Skeletal muscle satellite cell (primary cell): ENCODE measurements around the gene IZUMO2.
"Not testable (repeated sequence)": the region's sequence is repeated elsewhere in the genome, so short reads cannot be mapped to it uniquely, and the experiment has no call there.

Source experiments
- H3K27me3 ChIP-seq: 2 replicates; pipeline ENCODE4 v1.7.0; 2013; ENCODE audit warnings: low read length; ENCODE audit not compliant: control insufficient read depth, insufficient read depth
- H3K36me3 ChIP-seq: 2 replicates; pipeline ENCODE4 v1.7.0; 2013; ENCODE audit warnings: mild to moderate bottlenecking, control low read depth, low read length; ENCODE audit not compliant: insufficient read depth
- H3K4me1 ChIP-seq: 2 replicates; pipeline ENCODE4 v1.7.0; 2013; ENCODE audit warnings: low read length; ENCODE audit not compliant: control insufficient read depth, insufficient read depth
- H3K4me2 ChIP-seq: 2 replicates; pipeline ENCODE4 v1.7.0; 2013; ENCODE audit warnings: mild to moderate bottlenecking, low read length
- H3K4me3 ChIP-seq: 2 replicates; pipeline ENCODE4 v1.7.0; 2013; ENCODE audit warnings: low read length
- H3K9ac ChIP-seq: 2 replicates; pipeline ENCODE4 v1.7.0; 2013; ENCODE audit warnings: mild to moderate bottlenecking, low read depth, low read length, moderate library complexity
- H3K9me3 ChIP-seq: replicated peaks from 2 replicates; pipeline ENCODE4 v1.7.0; 2013; ENCODE audit warnings: mild to moderate bottlenecking, control low read depth, low read length

IZUMO2 gene

DNA sequence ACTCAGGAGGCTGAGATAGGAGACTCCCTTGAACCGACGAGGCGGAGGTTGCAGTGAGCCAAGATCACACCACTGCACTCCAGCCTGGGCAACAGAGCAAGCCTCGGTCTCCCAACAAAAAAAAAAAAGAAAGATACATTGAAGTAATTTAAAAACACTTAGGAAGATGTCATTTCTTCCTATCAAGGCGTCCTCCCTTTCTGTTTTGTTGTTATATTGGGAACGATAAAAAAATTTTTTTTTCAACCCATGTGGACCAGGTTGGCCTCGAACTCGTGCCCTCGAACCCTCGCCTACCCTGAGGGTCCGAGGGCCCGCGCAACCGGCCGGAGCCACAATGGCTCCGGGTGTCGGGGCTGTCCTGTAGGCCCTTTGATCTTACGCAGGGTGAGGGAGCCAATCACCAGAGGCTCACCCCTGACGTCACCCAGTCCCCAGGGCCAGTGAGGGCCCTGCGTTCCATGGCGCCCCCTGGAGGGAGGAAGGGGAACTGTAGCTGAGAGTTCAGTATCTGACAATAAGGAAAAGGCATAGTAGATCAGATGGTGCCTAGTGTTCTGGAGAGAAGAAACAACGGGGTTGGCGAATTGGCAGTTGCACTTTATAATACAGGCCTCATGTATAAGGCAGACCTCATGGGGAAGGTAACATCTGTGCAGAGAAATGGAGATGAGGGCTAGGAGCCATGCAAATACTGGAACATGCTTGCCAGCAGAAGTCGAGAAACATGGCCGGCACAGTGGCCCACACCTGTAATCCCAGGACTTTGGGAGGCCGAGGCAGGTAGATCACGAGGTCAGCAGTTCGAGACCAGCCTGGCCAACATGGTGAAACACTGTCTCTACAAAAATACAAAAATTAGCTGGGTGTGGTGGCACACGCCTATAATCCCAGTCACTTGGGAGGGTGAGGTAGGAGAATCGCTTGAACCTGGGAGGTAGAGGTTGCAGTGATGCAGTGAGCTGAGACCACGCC is 29.3 kb downstream of the IZUMO2 start:
- not testable (repeated sequence) for H3K9me3 ChIP-seq, H3K4me2 ChIP-seq

DNA sequence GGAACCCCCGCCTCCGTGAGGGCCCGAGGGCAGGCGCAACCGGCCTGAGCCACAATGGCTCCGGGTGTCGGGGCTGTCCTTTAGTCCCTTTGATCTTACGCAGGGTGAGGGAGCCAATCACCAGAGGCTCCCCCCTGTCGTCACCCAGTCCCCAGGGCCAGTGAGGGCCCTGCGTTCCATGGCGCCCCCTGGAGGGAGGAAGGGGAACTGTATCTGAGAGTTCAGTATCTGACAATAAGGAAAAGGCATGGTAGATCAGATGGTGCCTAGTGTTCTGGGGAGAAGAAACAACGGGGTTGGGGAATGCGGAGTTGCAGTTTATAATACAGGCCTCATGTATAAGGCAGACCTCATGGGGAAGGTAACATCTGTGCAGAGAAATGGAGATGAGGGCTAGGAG is 59.1 kb downstream of the IZUMO2 start:
- not testable (repeated sequence) for H3K4me2 ChIP-seq, H3K4me3 ChIP-seq, H3K9me3 ChIP-seq, H3K9ac ChIP-seq, H3K4me1 ChIP-seq, H3K36me3 ChIP-seq, H3K27me3 ChIP-seq

More for the DNA sequence above, 29.3 kb downstream of the IZUMO2 start:
- not testable (repeated sequence) for H3K4me1 ChIP-seq, H3K27me3 ChIP-seq, H3K4me3 ChIP-seq, H3K36me3 ChIP-seq, H3K9ac ChIP-seq

DNA sequence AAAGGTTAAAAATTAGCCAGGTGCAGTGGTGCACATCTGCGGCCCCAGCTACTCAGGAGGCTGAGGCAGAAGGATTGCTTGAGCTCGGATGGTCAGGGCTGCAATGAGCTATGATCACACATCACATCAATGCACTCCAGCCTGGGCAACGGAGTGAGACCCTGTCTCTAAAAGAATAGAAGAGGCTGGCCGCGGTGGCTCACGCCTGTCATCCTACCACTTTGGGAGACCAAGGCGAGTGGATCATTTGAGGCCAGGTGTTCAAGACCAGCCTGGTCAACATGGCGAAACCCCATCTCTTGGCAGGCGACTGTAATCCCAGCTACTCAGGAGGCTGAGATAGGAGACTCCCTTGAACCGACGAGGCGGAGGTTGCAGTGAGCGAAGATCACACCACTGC is 59.7 kb downstream of the IZUMO2 start:
- not testable (repeated sequence) for H3K9ac ChIP-seq, H3K36me3 ChIP-seq, H3K4me3 ChIP-seq, H3K9me3 ChIP-seq, H3K4me2 ChIP-seq, H3K27me3 ChIP-seq, H3K4me1 ChIP-seq
